GM19099 (cell line): ENCODE results near the gene GSG1L2.

Experiments used
- POLR2A ChIP-seq: IDR thresholded peaks from 3 replicates; pipeline ENCODE4 v1.6.1; 2011; ENCODE audit warnings: low read depth; ENCODE audit not compliant: insufficient read length; ENCODE audit errors: extremely low read depth

Gene GSG1L2

DNA sequence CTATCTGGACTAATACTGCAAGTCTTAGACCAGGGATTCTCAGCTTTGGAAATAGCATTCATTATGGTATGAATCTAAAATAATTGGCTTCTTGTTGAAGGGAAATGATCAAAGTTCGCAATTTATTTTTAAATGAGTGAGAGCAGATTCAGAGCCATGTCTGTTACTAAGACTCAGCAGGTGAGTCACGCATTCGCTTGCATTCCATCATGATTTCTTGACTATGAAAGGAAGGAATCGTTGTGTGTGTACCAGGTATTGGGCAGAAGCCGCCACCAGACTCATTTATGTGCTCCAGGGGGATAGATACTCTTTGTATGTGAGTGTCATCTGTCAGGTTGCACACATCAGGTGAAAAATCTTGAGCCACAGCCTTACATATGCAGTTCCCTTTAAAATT lies 10.8 kb downstream of the GSG1L2 start:
- no peak for TF ChIP-seq POLR2A

DNA sequence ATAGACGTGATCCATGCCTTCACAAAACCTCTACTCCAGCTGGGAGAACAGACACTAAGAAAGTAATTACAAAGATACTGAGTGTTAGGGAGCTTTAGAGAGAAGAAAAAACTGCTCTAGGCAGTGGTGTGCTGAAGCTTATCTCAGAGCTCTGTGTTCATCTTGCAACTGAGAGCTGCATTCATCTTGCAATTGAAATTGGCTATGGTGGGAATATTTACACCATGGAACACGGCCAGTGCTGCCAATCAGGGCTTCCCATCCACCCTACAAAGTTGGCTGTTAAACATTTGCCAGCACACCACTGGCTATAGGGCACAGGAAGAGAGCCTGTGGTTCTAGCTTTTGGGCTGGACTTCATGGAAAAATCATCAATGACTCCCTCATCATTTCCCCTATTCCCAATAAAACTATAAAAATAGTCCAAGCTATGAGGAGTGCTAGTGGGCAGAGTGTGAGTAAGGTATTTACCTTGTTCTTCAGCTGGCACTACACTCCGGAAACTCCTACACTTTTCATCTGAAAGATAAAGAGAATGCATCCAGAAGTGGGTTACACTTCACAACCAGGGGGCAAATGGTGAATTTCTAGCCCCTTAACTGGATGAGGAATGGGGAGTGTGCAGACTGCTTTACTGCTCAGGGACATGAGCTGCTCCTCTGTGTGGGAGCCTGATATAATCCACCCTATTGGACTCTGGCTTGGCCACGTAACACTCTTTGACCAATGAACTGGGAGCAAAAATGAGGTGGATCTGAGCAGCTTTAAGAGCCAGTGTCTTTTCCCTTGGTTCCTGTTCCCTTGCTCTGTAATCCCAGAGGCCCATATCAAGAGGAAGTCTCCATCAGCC lies 11.6 kb downstream of the GSG1L2 start:
- no peak for TF ChIP-seq POLR2A

DNA sequence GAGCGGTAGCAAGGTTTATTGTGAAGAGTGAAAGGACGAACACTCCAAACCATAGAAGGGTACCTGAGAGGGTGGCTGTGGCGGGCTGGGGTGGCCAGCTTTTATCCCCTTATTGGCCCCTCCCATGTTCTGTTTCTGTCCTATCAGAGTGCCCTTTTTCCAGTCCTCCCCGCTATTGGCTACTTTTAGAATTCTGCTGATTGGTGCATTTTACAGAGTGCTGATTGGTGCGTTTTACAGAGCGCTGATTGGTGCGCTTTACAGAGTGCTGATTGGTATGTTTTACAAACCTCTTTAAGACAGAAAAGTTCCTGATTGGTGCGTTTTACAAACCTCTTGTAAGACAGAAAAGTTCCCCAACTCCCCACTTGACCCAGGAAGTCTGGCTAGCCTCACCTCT lies 12.5 kb downstream of the GSG1L2 start:
- TF ChIP-seq POLR2A, result no peak

DNA sequence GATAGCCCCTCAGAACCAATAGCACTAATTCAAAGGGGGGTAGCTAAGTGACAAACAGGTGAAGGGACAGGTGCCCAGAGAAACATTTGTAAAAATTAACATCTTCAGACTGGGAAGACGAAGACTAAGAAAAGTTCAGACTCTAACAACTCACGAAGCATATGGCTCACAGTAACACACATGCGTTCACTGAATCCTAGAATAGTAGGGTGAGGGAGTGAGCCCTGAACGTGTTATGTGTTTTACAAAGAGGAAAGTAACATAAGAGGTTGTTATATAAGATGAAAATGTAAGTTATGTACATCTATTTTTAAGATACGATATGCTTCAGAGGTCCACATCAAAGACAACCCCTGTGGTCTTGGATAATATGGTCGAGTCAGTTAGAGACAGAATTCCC lies 15.2 kb downstream of the GSG1L2 start:
- TF ChIP-seq POLR2A, result no peak

GRCh38 chr17:9805769-9806168 lies 16.1 kb downstream of the GSG1L2 start:
- TF ChIP-seq POLR2A, result no peak

DNA sequence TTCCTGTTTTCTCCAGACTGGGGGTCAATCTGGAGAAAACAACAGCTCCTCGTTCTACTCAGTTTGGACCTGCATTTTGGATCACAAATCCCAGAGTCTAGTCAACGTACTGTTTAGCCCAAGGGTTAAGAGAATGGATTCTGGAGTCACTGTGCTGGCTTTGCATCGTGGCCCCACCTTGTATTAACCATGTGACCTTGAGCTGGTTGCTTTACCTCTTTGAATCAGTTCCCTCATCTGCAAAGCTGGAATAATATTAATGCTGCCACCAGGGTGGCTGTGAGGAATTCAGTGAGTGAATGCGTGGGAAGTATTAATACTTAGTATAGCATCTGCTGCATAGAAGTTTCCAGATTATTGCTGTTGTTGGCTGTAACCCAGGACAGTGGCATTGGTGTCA lies 19.2 kb downstream of the GSG1L2 start:
- TF ChIP-seq POLR2A, result no peak

DNA sequence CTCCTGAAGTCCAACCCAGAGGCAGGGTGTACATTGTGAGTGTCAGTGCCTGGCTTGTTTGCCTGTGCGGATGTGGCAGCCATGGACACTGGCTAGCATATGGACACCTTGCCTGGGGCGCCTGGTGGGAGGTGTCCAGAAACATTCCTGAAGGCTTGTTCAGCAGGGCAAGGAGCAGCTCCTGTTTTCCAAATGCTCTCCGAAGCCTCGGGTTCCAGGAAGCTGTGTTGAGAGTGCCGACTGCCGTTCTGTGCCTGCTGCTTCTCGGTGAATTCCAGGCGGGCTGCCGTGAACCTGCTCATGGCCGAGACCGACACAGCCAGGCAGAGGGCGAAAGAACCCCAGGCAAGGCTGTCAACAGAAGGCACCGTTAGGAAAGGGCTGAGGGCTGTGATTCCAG lies 19.6 kb downstream of the GSG1L2 start:
- TF ChIP-seq POLR2A, result no peak

DNA sequence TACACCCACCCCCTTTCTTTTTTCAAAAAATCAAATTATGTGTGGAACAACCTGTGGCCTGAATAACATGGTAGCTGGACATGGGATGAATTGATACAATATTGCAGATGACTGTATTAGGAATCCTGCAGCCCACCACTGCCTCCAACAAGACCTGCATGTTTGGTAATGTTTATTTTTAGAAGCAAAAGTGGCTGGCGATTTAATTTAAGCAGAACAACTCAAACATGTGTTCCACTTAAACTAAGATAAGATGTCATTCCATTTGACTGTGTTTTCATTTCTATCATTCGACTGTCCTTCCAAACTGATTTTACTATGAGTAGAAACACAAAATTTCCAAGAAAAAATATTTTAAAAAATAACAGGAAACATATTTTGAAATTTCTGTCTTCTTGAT lies 20.4 kb downstream of the GSG1L2 start:
- no peak for TF ChIP-seq POLR2A

- TF ChIP-seq POLR2A, result no peak
Observed at GRCh38 chr17:9798724-9799123, 23.2 kb downstream of the GSG1L2 start.

GRCh38 chr17:9798008-9798407 lies 23.9 kb downstream of the GSG1L2 start:
- TF ChIP-seq POLR2A, result no peak

- TF ChIP-seq POLR2A, result no peak
Observed at GRCh38 chr17:9792181-9792840, 29.6 kb downstream of the GSG1L2 start.

DNA sequence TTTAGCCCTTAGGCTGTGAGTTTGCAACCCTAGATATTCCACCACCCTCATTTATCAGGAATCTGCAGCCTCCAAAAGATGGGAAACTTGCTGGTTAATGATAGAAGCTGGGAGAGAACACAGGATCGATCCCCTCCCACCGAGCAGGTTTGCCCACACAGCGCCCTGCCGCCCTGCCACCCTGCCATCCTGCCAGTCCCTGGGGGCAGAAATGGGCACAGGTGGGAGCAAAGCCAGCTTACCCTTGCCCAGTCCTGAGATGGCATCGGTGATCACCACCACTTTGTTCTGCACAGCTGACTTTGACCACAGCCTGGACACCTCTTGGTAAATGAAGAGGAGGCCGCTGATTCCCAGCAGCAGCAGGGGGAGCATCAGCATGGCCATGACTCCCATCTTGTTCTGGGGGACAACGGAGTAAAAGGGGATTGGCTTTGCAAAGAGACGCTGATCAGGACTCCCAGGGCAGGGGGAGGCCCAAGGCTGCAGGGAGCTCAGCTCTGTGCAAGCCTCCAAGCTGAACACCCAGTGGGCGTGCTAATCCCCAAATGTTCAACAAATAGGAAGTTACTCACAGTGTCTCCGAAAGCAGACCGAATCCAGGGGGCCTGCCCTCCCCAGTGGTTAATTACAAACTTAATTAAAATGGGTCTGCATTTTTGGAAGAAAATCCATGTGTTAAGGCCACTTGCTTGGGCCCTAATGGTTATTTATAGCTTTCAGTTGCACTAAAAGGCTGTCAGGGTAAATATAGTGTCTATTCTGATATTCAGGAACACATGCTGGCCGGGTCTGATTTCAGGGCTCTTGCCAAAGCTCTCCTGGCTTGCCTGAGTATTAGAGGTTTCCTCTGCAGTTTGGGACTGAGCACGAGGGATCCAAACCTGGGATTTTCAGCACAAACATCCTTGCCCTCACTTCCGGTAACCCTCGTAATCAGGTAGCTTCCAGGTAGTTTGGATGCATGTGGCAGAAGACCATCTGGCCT lies 30.7 kb downstream of the GSG1L2 start, which contains the start of gene DHRS7C:
Gene DHRS7C (minus strand): TSS at position 704 of the 988 bp plus-strand sequence. CDS start 308 bp downstream, at position 396.
- TF ChIP-seq POLR2A, result no peak

DNA sequence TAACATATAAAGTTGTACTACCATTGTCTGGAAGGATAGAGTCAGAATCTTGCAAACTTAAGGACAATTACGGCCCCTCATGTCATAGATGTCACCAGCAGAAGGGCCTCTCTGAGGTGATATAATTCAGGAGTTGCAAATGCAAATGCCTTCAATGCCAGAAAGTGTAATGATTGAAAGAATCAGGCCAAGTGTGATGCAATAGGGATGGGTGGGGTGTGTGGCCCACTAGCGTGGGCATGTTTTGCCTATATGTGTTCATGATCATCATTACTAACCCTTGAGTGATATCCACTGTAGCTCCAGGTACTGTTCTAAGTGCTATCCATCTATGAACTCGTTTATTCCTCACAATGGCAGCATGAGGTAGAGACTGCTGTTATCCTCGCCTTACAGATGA lies 31.6 kb downstream of the GSG1L2 start:
- TF ChIP-seq POLR2A, result no peak

DNA sequence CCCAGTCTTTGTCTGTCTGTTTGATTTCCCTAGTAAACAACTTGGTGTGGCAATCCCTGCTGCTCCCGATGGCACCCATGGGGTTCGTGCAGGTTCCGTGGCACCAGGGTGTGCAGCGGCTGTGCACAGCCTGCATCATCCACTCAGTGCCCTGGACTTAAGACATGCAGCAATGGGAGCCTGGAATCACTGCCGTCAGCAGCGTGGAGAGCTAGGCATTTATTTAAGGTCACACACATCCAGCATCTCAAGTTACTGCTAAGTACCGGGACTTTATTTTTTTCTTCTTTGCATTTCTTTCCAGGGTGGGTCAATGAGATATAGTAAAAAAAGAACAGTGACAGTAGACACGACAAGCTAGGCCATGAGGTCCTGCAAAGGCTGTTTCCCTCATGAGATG lies 33.3 kb downstream of the GSG1L2 start:
- no peak for TF ChIP-seq POLR2A

- no peak for TF ChIP-seq POLR2A
Observed at GRCh38 chr17:9784544-9784943, 37.3 kb downstream of the GSG1L2 start.
